Peyer's patch (tissue), 4 donors: ENCODE results near the gene CLN3.

Experiments
- POLR2A ChIP-seq, 2 donors: fragments of 450-650 bp; IDR thresholded peaks; one replicate each; pipeline ENCODE4 v1.5.1; 2017; ENCODE audit warnings: antibody characterized with exemption in 2 of 2, mild to moderate bottlenecking in 2 of 2, moderate library complexity in 2 of 2
- TF ChIP-seq, protein P1 (sequence below), 6 experiments: fragments of 450-650 bp in 4 of 6; fragments of 200-600 bp in 2 of 6; sonication (generic) in 1 of 6; IDR thresholded peaks; one replicate each; pipeline ENCODE4 v1.5.1; 2017 to 2019; ENCODE audit warnings: antibody characterized with exemption in 6 of 6, mild to moderate bottlenecking in 3 of 6, moderate library complexity in 1 of 6

GRCh38 chr16:28520672-28521071, 28.8 kb upstream of the CLN3 start:
- TF ChIP-seq, protein P1, sequence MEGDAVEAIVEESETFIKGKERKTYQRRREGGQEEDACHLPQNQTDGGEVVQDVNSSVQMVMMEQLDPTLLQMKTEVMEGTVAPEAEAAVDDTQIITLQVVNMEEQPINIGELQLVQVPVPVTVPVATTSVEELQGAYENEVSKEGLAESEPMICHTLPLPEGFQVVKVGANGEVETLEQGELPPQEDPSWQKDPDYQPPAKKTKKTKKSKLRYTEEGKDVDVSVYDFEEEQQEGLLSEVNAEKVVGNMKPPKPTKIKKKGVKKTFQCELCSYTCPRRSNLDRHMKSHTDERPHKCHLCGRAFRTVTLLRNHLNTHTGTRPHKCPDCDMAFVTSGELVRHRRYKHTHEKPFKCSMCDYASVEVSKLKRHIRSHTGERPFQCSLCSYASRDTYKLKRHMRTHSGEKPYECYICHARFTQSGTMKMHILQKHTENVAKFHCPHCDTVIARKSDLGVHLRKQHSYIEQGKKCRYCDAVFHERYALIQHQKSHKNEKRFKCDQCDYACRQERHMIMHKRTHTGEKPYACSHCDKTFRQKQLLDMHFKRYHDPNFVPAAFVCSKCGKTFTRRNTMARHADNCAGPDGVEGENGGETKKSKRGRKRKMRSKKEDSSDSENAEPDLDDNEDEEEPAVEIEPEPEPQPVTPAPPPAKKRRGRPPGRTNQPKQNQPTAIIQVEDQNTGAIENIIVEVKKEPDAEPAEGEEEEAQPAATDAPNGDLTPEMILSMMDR (IDR thresholded peaks at IDR 0.05): no peak
- TF ChIP-seq POLR2A (IDR thresholded peaks at IDR 0.05): no peak
